ENCODE results near the gene IFI27.
"Not testable (repeated sequence)": the region's sequence is repeated elsewhere in the genome, so short reads cannot be mapped to it uniquely, and the experiment has no call there.

IFI27 gene

DNA sequence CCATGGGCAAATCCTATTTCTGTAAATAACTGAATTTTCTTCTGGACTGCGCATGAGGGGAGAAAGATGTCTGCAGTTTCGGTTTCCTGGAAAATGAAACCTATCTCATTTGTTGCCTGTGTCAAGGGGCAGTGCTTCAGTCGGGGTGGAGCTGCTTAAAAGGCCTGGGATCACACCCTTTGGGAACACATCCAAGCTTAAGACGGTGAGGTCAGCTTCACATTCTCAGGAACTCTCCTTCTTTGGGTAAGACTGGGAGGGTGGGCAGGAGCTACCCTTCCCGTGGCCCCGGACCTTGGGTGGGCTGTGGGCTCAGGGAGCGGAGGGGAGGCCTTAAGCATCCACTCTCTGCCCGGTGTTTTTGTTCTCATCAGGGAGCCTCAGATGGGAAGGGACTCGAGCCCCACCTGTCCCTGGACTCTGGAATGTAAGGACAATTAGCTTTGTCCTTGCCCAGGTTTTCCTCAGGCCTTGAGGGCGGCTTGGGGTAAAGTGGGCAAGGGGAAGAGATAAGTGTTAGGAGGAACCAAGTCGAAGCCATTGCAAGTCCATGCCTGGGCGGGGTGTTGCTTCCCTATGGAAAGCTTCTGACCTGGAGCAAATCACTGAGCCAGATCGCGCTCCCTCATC, at the start of gene IFI27:
Gene IFI27, plus strand, starts transcription at position 185 of the 630 bp plus-strand sequence.
- no peak for DNase-seq (ENCODE audit: low spot score)

DNA sequence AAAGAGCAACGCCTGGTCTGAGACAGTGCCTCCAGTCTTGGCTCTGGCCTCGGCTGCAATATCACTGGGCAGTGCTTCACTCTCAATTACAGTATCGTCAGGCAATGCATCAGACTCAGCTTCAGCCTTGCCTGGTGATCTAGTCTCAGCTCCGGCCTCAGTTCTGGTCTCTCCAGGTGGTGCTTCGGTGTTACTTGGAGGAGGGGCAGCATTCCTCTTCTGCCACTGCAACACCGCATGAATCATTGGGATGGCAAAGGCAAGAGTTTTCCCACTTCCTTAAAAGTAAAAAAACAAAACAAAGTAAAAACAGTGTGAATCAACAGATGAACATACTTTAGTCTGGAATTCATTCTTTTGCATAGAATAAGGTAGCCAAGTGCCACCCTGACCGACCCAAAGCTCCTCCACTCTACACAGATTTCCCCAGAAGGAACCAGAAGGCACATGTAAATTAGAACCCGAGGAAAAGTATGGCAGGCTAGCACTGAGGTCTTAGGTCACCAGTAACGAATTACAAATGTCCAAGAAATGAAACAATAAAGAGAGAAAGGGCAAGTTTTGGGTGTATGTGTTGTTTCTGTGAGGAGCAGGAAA, 48.1 kb upstream of the IFI27 start:
- peak; percentile 10 for DNase-seq (ENCODE audit: low spot score)

DNA sequence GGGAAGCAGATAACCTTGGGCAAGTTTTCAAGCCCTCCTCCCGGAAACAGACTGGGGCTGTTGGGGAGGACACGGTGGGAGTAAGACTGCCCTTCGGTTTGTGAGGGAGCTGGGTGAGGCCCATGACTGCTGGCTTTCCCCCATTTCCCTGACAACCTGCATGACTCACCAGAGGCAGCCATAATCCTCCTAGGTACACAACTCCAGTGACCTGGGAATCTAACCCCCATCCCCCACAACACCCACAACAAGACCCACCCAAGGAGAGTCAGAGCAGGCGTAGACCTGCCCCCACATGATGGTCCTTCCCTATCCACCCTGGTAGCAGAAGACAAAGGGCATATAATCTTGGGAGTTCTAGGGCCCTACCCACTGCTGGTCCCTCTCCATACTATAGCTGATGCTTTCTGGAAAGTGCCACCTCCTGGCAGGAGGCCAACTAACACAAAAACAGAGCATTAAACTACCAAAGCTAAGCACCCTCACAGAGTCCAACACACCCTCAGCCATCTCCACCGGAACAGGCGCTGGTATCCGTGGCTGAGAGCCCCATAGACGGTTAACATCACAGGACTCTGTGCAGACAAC, 44.4 kb upstream of the IFI27 start:
- DNase-seq (ENCODE audit: low spot score): no peak

DNA sequence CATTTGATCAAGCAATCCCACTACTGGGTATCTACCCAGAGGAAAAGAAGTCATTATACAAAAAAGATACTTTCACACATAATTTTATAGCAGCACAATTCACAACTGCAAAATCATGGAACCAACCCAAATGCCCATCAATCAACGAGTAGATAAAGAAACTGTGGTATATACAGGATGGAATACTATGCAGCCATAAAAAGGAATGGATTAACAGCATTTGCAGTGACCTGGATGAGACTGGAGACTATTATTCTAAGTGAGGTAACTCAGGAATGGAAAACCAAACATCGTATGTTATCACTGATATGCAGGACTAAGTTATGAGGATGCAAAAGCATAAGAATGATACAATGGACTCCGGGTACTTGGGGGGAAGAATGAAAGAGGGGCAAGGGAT, 38.5 kb upstream of the IFI27 start:
- not testable (repeated sequence) for DNase-seq (ENCODE audit: low spot score)

DNA sequence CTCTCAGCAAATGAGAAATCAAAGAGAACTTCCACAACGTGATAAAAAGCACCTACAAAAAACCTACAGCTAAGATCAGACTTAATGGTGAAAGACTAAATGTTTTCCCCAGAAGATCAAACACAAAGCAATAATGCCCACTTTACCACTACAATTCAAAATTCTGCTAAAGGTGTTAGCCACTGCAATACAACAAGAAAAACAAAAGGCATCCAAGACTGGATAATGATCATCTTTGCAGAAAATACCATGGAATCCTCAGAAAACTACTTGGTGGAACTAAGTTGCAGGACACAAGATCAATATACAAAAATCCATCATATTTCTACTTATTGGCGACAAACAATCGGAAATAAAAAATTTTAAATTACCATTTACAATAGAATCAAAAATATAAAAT, 36.0 kb upstream of the IFI27 start:
- no peak for DNase-seq (ENCODE audit: low spot score)

DNA sequence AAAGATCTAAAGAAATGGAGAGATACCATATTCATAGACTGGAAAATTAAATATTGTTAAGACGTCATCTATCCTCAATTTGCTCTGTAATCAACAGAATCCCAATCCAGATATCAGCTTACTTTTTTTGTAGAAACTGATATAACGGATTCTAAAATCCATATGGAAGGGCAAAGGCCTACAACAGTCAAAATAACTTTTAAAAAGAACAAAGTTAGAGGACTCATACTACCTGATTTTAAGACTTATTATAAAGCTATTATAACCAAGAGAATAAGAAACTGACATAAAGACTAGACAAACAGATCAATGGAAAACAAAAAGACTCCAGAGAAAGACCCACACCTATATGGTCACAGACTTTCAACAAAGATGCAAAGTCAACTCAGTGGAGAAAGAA, 35.5 kb upstream of the IFI27 start:
- no peak for DNase-seq (ENCODE audit: low spot score)

DNA sequence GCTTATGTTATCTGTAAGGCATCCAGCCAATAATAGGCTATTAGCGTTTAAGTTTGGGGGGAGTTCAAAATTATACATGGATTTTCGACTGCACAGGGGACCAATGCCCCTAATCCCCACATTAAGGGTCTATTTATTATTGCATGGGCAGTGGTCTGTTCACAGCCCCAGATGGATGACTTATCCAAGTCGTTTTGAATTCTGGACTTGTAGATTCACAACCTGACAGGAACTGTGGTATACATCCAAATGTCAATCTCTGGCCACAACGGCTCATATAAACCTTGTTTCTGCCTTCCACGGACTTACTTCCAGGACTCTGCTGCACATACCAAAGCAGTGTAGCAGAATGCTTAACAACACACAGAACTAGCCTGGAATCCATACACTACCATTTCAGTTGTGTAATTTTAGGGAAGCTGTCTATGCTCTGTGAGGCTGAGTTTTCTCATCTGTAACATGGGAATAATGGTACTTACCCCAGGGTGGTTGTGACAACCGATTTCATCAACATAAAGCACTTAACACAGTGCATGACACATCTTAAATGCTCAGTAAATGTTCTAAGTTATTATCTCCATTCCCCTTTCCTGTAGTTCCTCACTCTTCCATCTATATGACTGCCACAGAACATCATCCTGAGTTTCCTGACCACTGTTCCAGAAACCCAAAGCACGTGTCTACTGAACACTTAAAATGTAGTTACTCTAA, 33.3 kb upstream of the IFI27 start:
- no peak for DNase-seq (ENCODE audit: low spot score)

DNA sequence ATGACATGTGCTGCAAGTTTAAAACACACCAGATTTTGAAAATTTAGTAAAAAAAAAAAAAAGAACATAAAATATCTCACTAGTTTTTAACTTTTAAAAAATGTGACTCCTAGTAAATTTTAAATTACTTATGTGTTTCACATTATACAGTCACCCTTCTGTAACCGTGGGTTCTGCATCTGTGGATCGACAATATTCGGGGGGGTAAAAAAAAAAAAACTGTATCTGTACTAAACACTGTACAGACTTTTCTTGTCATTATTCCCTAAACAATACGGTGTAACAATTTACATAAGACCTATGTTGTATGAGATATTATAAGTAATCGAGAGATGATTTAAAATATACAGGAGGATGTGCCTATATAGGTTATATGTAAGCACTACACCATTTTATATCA, 32.7 kb upstream of the IFI27 start:
- DNase-seq (ENCODE audit: low spot score): no peak

DNA sequence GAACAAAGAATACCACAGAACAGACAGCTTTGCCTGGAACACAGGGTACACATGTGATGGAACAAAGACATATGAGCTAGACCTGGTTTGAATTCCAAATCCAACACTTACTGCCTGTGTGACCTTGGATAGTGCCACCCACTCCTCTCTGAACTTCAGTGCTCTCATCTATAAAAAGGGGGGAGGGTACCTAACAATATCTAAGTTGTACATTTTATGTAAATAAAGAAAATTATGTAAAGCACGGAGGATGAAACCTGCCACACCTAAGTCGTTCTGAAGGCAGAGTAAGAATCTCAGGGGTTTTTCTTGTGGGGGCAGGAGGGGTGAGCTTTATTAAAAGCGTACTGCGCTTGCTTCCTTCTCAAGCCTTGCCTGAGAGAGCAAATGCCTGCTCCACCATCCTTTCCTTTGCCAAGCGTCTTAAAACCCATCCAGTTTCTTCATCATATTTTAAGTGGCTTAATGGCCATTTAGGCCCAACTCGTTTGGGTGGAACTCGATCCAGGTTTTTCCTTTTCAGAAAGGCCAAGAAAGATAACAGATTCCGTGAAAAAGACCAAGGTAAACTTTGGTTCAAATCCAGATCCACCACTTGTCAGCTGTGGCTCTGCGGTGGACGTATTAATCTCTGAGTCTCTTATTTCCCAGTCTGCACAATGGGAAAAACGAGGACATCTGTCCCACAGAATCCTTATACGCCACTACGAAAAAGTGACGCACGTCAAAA, 30.5 kb upstream of the IFI27 start:
- no peak for DNase-seq (ENCODE audit: low spot score)

DNA sequence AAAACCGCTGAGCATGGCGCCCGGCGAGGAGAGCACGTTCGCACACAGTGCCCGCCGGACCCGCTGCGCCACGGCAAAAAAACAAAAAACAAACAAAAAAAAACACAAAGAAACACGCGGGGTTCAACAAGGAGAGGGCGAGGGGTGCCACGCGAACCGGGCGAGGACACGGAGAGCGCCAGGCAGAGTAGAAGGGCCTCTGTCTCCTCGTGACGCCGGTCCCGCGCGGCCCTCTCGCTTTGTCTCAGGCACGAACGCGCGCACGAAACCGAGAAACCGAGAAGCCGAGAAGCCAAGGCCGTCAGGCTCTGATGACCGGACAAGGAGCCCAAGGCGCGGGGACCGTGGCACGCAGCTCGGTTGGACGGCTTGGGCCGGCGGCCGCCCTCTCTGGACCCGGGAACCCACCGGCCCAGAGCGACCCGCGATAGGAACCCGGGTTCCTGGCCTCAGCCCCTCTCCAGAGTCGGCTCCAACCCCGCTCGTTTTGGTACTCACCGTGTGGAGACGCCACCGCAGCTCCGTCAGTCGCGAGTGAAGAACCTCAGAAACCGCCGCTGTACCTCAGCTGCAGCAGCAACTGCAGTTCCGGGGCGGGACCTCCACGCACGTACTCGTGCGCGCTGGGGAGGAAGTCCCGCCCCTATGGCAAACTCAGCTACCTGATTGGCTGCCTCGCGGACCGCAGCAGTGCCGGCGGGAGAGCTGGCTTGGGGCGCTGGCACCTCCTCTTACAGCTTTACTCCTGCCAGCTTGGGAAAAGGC, 29.7 kb upstream of the IFI27 start, which contains the start of the genes DDX24 and IFI27L1:
Gene DDX24, minus strand, starts transcription at position 582 of the 765 bp plus-strand sequence. CDS start 1,460 bp downstream, outside the sequence.
Gene IFI27L1, plus strand, starts transcription at position 690 of the 765 bp plus-strand sequence. CDS start 15,628 bp downstream, outside the sequence.
- DNase-seq (ENCODE audit: low spot score): peak; percentile 99

DNA sequence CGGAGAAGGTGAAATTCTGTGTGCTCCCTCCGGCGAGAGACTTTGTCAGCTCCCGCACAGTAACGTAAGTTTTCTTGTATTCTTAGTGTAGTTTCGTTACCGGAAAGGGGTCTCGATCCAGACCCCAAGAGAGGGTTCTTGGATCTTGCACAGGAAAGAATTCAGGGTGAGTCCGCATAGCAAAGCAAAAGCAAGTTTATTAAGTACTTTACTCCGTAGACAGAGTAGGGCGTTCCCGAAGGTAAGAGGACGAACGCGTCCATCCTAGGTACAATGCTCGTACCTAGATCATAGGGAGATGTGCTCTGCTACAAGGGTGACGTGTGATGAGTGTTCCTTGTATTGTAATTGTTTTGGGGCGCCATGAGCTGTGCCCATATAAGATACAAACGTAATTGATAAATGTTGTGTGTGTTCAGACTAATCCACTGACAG, 29.1 kb upstream of the IFI27 start:
- DNase-seq (ENCODE audit: low spot score): no peak

DNA sequence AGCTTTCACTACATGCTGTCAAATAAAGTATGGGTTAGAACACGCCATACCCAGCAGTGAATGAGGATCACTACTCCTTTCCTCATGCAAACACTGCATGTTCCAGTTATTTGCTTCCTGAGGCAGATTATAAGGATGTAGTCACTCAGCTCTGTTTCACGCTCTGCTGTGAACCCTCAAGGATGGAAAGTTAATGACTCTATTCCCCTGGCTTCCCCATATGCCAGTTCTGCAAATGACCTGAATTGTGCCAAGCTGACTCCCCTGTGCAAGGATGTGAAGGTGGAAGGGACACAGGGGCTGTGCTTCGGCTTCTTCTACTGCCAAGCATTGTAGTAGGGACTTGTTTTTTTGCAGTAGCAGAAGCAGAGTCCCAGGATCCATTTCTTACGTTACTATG, 22.6 kb upstream of the IFI27 start:
- no peak for DNase-seq (ENCODE audit: low spot score)

DNA sequence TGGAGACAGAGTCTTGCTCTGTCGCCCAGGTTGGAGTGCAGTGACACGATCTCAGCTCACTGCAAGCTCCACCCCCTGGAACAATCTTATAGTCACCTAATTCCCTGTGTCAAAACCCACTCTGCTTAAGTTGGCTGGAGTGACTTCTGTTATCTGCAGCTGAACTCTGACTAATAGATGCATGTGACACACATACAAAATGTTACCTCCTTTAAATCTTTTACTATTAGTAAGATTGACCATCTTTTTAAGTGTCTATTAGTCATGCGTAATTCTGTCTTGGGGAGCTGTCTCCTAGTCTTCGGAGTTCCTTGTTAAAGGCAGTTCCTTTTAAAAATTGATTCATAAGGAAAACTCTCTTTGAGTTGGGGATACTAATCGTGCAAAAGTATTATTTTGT, 22.0 kb upstream of the IFI27 start:
- DNase-seq (ENCODE audit: low spot score): no peak

DNA sequence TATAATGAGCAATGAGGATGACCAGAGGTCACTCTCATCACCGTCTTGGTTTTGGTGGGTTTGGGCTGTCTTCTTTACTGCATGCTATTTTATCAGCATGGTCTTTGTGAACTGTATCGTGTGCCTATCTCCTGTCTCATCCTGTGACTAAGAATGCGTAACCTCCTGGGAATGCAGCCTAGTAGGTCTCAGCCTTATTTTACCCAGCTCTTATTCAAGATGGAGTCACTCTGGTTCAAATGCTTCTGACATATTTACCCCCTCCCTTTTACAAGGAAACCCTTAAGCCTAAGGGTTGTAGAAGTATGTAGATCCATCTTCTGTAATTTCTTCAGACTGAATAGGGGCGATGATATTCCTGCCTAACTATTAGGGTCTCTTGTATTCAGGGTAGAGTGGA, 21.1 kb upstream of the IFI27 start:
- DNase-seq (ENCODE audit: low spot score): no peak

DNA sequence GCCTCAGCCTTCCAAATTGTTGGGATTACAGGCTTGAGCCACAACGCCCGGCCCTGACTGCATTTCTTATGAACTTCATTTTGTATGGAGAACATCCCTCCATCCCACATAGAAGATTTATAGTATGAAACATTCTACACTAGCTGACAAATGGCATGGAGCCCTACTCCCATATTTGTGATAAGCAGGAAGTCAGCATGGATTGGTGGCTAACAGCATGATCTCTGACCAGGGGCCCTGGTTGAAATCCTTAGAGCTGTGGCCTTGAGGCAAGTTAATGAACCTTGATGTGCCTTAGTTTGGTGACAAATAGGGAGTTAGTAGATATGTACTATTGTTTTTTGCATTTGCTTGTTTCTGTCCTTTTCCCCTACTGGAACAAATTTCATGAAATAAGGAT, 17.1 kb upstream of the IFI27 start:
- no peak for DNase-seq (ENCODE audit: low spot score)

DNA sequence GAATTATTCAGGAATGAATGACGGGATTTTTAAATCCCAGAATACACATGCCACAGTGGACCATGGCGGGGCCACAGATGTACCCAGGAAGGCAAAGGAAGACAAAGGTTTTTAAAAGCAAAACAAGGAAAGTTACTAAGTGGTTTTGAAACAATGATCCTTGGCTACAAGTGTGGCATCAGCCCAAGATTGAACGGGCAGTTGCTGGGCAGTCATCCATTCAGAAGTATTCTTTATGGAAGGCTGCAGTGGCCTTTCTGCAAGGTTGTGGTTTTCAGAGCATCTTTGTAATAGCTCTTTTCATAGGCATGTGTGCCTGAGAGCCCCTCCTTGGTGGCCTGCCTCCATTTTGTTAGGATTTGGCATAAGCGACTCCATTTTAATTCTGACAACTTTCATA, 13.4 kb upstream of the IFI27 start:
- DNase-seq (ENCODE audit: low spot score): no peak

DNA sequence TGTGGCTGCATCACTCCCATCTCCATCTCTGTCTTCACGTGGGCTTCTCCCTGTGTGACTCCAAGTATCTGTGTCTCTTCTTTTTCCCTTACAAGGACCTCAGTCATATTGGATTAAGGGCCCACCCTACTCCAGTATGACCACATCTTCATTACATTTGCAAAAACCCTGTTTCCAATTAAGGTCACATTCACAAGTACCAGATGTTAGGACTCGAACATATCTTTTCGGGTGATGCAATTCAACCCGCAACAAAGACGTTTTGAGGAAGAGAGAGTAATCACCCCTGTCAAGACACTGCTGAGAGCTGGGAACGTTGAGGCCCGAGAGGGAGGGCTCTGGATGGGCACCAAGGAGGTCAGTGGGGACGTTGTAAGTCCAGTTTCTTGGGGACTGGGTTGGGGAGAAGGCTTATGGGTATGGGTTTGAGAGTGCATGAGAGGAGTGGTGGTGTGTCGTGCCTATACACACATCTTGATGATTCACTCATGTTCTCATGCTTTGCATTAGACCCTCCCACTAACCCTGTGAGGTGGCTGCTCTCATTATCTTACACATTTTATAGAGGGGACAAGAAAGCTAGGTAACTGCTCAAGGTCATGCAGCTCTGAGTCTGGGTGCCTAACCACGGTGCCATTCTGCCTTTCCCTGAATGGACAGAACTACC, 12.1 kb upstream of the IFI27 start:
- DNase-seq (ENCODE audit: low spot score): no peak

DNA sequence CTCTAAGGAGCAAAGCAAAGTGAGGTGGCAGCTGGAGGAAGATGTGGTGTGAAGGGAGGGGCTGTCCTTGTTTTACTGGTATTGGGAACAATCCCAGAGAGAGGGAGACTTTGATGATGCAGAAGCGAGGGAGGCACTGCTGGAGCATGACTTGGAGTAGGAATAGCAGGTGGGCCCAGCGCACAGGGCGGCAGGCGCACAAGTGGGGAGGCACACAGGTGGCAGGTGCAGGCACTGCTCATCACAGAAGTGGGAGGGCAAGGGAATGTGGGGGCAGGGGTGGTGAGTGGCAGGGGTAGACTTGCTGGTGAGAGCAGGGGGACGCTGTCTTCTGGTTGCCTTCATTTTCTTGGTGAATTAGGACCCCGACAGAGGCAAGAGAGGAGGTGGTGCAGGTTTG, 11.5 kb upstream of the IFI27 start:
- no peak for DNase-seq (ENCODE audit: low spot score)

DNA sequence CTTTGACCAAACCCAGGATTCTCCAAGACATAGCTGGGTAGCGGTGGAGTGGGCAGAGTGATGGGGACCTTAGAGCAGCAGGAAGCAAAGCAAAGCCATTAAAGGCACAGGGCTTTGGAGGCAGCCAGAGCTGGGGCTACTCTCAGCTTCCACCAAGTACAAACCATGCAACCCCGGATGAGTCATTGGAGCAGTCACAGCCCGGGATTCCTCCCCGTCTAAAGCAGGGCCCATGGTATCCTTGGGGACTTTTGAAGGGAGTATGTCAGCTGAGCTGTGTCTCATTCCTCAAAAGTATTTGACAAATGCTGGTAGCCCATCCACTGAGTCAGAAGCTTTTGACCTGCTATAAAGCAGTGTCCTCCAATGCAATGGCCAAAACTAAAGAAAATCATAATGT, 9.7 kb upstream of the IFI27 start:
- DNase-seq (ENCODE audit: low spot score): no peak

DNA sequence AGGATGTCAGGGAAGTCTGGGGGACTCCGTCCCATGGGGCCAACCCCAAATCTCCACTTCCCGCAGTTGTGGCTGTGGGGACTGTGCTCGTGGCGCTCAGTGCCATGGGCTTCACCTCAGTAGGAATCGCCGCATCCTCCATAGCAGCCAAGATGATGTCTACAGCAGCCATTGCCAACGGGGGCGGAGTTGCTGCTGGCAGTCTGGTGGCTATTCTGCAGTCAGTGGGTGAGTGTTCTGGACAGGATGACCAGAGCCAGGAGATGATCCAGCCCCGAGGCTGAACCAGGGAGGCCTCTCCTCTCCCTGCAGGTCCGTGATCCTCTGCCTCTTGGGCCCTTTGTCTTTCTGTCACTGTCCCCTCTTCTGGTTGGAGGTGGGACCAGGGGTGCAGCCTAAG, 8.8 kb upstream of the IFI27 start:
- no peak for DNase-seq (ENCODE audit: low spot score)
